Sigmoid colon (tissue), 4 donors: ENCODE results near the gene BSG.

Source experiments
- POLR2AphosphoS5 ChIP-seq, 4 donors: sonication (generic); formaldehyde crosslinking; IDR thresholded peaks; one replicate each; pipeline ENCODE4 v1.6.1; 2017; ENCODE audit warnings: antibody characterized with exemption in 4 of 4
- TF ChIP-seq, protein P1 (sequence below), 4 experiments: fragments of 450-650 bp in 3 of 4; fragments of 200-600 bp in 1 of 4; IDR thresholded peaks; one replicate each; pipeline ENCODE4 v1.5.1; 2016 to 2019; ENCODE audit warnings: antibody characterized with exemption in 4 of 4, mild to moderate bottlenecking in 3 of 4, moderate library complexity in 2 of 4

DNA sequence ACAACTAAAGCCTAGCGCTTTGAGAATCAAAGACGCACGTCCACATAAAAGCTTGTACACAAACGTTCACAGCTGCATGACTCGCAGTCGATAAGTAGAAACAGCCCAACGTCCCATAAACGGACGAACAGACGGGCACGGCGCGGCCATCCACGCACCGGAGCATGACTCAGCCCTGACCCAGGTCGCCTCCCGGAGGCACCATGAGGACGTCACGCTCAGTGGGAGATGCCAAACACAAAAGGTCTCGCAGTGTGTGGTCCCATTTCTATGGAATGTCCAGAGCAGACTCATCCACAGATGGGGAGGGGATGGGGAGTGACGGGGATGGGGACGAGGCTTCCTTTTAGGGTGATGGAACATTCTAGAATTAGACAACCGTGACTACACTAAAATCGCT is 51.6 kb downstream of the BSG start:
- TF ChIP-seq, protein P1, sequence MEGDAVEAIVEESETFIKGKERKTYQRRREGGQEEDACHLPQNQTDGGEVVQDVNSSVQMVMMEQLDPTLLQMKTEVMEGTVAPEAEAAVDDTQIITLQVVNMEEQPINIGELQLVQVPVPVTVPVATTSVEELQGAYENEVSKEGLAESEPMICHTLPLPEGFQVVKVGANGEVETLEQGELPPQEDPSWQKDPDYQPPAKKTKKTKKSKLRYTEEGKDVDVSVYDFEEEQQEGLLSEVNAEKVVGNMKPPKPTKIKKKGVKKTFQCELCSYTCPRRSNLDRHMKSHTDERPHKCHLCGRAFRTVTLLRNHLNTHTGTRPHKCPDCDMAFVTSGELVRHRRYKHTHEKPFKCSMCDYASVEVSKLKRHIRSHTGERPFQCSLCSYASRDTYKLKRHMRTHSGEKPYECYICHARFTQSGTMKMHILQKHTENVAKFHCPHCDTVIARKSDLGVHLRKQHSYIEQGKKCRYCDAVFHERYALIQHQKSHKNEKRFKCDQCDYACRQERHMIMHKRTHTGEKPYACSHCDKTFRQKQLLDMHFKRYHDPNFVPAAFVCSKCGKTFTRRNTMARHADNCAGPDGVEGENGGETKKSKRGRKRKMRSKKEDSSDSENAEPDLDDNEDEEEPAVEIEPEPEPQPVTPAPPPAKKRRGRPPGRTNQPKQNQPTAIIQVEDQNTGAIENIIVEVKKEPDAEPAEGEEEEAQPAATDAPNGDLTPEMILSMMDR (IDR thresholded peaks at IDR 0.05), result no peak
- peak in 2 of 4 donors; percentile 26 to 59 for TF ChIP-seq POLR2AphosphoS5 (IDR thresholded peaks at IDR 0.05)
